SK-N-SH (cell line): Measurements from ENCODE around the gene UQCRHL.

Experiments used
- EZH2phosphoT487 ChIP-seq: fragments of 200-600 bp; sonication (generic); IDR thresholded peaks from 2 replicates; pipeline ENCODE4 v1.6.1; 2017; ENCODE audit warnings: low read depth, mixed run types, mild to moderate bottlenecking, antibody characterized with exemption, moderate library complexity, borderline replicate concordance
- JUND ChIP-seq: IDR thresholded peaks from 2 replicates; pipeline ENCODE4 v1.4.0; 2012
- MAX ChIP-seq: IDR thresholded peaks from 2 replicates; pipeline ENCODE4 v1.4.0; 2012; ENCODE audit warnings: low read depth
- NRF1 ChIP-seq: IDR thresholded peaks from 2 replicates; pipeline ENCODE4 v1.6.1; 2012; ENCODE audit warnings: low read depth, mild to moderate bottlenecking, low read length
- POLR2AphosphoS5 ChIP-seq: IDR thresholded peaks from 2 replicates; pipeline ENCODE4 v1.6.1; 2012; ENCODE audit warnings: low read depth, low read length
- TEAD4 ChIP-seq: IDR thresholded peaks from 2 replicates; pipeline ENCODE4 v1.4.0; 2012; ENCODE audit warnings: mild to moderate bottlenecking, borderline replicate concordance; ENCODE audit not compliant: insufficient read depth
- TF ChIP-seq, protein P1 (sequence below): fragments of 200-600 bp; sonication (generic); IDR thresholded peaks from 2 replicates; pipeline ENCODE4 v1.6.1; 2017; ENCODE audit warnings: antibody characterized with exemption, mild to moderate bottlenecking, moderate library complexity

- no peak for TF ChIP-seq POLR2AphosphoS5
- TF ChIP-seq JUND, result no peak
- no peak for TF ChIP-seq MAX
- no peak for TF ChIP-seq EZH2phosphoT487
- TF ChIP-seq TEAD4, result no peak
- no peak for TF ChIP-seq NRF1
- TF ChIP-seq, protein P1, sequence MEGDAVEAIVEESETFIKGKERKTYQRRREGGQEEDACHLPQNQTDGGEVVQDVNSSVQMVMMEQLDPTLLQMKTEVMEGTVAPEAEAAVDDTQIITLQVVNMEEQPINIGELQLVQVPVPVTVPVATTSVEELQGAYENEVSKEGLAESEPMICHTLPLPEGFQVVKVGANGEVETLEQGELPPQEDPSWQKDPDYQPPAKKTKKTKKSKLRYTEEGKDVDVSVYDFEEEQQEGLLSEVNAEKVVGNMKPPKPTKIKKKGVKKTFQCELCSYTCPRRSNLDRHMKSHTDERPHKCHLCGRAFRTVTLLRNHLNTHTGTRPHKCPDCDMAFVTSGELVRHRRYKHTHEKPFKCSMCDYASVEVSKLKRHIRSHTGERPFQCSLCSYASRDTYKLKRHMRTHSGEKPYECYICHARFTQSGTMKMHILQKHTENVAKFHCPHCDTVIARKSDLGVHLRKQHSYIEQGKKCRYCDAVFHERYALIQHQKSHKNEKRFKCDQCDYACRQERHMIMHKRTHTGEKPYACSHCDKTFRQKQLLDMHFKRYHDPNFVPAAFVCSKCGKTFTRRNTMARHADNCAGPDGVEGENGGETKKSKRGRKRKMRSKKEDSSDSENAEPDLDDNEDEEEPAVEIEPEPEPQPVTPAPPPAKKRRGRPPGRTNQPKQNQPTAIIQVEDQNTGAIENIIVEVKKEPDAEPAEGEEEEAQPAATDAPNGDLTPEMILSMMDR, result no peak
Observed at GRCh38 chr1:15848143-15848928, 40.9 kb upstream of the UQCRHL start.
